Measurements from ENCODE around the gene KLHDC8A.

Gene KLHDC8A

DNA sequence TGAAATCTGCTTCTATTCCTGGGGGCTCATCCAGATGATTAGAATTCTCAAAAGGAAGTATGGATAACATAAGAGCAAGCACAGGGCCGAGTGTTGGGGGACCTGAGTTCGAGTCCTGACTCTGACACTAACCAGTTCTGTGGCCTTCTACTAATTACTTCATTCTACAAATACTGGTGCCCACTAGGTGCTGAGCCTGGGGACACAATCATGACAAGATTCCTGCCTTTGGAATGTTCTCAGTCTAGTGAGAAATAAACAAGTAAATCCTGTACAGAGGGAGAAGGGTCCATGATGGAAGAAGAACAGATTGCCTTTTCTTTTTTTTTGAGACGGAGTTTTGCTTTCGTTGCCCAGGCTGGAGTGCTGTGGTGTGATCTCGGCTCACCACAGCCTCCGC lies 32.9 kb downstream of the KLHDC8A start:
- in situ Hi-C loops (cut with HindIII; ENCODE audit: low sequenced_read_pairs) = no loop called here

DNA sequence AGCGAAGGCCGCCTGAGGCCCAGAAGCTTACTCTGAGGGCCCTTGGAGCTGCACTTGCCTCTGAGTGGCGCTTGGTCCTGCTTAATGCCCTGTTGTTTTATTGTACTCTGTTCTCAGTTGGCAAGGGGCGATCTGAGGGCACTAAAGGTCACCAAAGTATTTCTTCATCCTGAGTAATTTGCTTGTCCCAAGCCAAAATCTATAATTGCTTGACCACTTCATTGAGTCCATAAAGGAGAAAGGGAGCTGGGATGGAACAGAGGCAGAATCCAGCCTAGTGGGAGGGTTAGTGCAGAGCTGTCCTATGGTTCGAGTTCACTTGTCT lies 34.8 kb downstream of the KLHDC8A start:
- in situ Hi-C loops (cut with HindIII; ENCODE audit: low sequenced_read_pairs) = no loop called here

DNA sequence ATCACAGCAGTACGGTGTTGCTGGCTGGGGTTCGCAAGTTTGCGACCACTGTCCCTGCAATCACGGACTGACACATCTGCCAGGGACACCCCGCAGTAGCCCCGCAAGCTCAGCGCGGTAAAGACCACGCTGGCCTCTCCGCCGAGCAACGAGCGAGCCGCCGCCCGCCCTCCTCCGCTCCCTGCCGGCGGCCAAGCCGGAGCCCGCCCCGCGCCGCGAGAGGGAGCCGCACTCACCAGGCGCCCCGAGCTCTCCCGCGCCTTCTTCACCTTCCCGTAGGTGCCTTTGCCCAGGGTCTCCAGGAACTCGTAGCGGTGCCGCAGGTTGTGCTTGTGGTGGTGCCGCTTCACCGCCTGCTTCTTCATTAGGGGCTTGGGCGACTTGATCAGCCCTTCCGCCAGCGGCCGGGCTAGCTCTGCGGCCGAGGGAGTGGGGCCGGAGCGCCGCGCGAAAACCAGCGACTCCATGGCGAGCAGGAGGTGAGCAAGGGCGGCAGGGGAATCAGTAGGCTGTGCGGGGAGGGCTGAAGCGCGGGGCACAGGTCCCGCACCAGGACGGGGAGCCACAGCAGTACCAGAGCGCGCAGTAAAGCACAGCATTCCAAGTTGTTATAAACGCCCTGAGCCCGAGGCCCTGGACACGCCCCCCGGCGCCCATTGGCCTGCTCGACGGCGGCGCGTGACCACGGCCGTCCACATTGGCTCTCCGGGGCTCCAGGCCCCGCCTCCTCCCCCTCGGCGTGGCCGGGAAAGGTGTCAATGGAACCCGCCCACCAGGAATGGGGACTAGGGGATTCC lies 35.4 kb downstream of the KLHDC8A start, which contains the start of gene NUAK2:
TSS of gene NUAK2 (minus strand) at position 584 of the 797 bp plus-strand sequence. CDS start at position 467, 117 bp downstream.
- in situ Hi-C loops (cut with HindIII; ENCODE audit: low sequenced_read_pairs) = no loop called here

DNA sequence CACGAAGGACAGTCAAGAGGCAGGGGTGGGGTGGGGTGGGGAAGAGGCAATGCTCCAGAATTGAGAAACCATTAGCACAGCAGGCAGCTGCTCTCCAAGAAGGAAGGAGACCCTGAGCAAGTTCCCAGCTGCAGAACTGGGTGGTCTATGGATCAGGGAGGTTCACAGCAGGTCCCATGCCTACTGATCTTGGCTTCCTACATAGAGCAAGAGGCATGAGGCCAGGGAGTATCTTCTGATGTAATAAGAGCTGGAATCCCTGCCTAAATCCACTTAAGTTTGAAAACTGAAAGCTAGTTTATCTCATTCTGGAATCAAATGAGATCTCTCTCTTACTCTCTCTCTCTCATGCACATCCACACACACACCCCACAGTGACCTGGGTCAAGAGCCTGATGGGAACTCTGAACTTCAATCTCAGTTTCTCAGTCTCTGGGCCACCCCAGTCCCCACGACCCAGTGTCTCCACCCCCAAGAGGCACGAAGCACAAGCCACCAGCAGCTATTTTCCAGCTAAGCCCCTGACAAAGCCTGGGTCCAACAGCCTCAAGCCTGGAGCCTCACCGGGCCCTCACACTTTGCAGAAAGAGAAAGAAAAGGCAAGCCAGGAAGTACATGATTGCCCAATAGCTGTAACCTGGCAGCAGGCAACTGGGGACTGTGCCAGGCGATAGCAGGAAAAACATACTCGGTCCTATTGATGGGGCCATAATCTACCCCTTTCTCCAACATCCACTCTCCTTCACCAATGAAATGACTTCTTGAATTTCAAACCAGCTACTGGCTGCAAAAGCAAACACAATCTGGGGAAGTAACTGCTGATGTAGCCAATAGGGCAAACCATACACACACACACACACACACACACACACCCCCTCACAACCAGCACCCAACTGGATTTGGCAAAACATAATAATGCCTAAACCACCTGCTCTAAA lies 37.4 kb downstream of the KLHDC8A start:
- in situ Hi-C loops (cut with HindIII; ENCODE audit: low sequenced_read_pairs) = no loop called here

DNA sequence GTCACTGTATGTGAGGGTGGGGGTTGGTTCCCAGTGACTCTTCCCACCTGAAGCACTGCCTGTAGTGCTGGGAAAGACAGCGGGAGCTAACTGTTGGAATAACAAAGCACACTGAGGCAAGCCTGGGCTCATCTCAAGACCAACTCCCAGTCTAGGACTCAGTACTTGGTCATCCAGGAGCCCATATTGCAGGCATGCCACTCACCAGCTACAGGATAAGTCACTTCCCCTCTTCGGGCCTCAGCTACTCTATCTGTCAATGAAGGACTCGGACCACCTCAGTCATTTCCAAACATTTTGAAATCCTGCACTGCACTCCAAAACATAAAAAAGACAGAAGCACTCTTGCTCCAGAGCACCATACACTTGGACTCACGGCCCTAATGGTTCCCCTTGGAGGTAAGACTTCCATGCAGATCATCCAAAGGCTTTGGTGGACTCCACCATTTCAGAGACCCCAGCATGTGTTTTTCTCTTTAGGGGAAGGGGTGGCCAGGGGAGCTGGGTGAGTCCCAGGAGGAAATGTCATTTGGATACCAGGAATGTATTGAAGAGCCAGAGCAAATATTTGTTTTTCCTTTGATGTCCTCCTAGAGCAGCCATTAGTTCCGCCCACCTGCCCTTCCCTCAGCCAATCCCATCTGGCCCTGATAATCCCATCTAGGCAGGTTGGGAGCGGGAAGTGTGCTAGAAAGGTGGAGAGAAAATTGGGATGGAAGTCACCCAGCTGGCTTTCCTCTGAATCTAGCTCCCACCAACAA lies 38.3 kb downstream of the KLHDC8A start:
- in situ Hi-C loops (cut with HindIII; ENCODE audit: low sequenced_read_pairs) = no loop called here

DNA sequence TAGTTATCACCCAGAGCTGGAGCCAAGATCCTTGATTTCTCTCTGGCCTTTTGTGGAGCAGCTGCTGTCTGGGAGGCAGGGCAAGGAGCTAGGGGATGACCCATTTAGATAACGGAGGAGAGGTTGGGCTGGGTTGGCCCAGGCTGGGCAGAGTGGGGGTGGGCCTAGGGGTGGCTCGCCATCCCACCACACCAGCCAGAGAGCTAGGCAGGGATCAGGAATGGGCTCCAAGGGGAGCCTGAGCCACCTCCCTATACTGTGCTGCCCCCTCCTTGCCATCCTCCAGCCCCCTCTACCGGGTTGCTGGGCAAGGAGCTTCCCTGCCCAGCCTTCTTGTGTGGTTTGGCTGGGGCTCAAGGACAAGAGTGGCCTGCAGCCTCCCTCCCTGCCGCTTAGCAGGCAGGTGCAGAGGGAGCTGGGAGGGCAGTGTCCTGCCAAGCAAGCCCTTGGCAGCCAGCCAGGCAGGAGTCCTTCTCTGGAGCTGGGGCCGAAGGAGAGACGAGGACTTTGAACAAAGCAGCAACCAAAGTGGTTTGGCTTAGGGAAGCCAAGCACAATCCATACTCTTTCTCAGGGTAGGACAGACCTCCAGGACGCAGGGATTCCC lies 39.3 kb downstream of the KLHDC8A start:
- in situ Hi-C loops (cut with HindIII; ENCODE audit: low sequenced_read_pairs) = no loop called here

DNA sequence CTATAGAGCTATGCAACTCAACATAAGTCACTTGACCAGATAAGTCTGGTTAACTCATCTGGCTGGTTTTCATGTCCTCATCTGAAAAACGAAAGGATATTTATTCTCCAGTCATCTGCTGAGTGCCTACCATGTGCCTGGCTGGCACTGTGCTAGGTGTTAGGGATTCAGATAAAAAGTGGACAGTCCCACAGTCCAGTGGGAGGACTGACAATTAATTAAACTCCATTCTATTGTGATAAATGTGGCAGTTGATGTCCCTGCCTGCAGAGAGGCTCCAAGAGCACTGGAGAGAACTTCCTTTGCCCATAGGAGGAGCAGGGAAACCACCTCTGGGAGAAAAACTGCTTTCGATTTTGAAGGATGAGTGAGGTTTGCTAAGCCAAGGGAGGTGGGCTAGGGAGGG lies 40.6 kb downstream of the KLHDC8A start:
- in situ Hi-C loops (cut with HindIII; ENCODE audit: low sequenced_read_pairs) = no loop called here

DNA sequence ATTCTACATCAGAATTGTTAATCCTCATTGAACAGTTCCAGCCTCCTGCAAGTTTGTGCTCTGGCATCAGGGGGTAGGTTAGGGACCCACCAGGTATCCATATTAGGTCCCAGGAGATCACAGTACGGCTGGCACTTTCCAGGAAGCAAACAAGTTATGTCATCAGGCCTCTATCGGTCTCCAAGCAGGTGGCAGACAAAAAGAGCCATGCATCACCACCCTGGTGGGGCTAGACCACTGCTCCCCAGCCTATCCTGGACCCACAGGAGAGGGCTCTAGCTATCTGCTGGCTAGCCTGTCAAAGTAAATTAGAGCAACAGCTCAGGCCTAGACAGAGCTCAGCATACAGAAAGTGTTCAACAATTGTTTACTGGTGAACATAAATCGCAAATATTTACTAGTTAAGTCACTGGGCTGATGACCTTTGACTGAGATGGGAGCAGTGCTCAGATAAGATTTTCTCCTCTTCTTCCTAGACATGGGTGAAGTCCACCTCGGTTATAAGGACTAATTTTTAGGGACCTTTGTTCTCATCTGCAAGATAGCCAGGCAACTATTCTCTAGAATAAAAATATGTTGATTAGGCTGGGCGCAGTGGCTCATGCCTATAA lies 41.6 kb downstream of the KLHDC8A start:
- in situ Hi-C loops (cut with HindIII; ENCODE audit: low sequenced_read_pairs) = no loop called here

DNA sequence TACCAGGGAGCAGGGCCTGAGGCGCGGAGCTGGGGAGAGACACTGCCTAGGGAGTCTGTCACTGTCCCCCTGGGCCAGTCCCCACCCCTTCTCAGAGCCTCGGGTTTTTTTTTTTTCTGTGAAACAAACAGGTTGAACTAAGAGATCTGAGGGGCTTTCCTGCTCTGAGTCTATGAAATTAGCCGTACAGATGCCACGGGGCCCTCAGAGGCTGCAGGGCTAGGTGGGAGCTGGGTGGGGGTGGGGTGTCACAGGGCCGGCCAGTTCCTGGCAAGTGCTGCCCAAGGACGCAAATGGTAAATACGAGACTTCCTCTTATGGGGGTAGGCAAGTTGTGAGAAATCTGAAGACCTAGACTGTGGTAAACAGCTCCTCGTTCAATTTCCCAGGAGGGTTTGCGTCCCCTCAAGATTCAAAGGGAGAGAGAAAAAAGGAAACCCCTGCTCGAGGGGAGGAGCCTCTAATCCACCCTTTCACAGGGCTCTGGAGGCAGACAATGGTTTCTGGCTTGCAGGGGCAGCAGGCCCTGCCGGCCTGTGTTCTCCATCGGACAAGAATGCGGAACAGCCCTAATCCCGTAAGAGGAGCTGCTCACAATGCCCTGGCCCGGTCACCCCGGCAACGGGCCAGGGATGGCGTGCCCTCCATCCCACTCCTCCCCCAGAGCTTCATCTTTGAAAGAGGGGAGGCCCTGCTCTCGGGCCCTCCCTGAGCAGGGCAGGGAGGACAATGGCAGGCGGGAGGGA lies 43.0 kb downstream of the KLHDC8A start:
- in situ Hi-C loops (cut with HindIII; ENCODE audit: low sequenced_read_pairs) = no loop called here

DNA sequence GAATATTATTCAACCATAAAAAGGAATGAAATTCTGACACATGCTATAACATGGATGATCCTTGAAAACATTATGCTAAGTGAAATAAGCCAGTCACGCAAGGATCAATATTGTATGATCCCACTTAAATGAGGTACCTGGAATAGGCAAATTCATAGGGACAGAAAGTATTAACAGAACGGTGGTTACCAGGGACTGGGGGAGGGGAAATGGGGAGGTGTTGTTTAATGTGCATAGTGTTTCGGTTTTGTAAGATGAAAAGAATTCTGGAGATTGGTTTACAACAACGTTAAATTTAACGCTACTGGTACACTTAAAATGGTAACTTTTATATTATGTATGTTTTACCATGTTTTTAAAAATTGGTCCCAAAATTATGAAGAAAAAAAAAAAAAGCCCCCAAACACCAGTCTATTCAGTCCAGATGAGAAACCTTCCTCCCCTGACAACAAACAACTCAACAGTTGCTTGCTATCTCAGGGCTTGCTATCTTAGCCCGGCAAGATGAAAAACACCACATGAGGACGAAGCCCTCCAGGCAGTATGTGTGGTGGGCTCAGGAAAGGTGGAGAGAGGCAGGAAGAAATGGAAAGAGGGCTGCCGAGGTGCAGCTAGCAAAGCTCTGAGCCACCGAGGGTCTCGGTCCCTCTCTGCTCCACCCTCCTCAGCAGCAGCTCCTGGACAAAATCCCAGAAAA lies 43.7 kb downstream of the KLHDC8A start:
- in situ Hi-C loops (cut with HindIII; ENCODE audit: low sequenced_read_pairs) = no loop called here

DNA sequence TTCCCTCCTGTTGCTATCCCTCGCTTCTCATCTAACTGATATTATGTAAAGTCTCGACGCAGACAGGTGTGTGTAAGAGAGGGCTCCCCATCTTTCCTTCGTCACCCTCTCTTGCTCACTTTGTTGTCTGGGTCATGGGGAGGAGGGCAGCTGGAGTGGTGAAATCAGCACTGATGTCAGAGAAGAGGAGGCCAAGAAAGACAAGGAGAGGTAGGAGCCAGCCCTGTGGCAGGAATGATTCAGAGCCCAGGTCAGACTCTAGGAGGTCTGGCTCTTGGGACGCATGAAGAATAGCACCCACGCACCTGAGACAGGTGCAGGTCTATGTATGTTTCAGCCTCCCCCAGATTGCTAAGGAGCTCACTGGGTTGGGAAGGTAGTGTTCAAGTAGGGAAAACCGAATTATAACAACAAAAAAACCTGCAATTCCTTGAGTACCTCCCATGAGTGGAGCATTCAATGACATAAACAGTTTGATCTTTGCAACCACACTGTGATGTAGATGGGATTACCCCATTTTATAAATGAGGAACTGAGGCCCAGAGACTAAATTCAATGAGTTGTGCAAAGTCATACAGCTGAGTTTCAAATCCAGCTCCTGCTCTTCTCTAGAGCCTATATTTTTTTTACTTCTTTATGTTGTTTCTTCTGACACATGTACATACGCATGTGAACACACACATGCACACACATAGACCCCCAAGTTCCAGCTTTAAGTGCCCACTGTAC lies 45.6 kb downstream of the KLHDC8A start:
- in situ Hi-C loops (cut with HindIII; ENCODE audit: low sequenced_read_pairs) = no loop called here

DNA sequence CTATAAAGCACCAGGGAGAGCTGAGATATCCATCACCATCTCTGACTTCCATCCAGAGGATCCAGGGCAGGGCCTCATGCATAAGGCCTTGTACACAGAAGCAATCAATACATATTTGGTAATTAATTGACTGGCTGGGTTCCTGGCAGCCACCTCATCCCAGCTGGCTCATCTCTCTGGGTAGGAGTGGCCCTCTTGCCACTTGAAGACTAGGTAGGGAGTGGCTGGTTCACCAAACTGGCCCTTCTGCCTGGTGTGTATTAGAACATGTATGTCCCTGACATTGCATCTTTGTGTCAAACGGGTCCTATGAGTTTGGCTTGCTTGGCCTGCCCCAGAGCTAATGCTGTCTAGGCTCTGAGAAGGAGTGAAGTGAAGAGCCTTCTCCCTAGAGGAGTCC lies 47.0 kb downstream of the KLHDC8A start:
- in situ Hi-C loops (cut with HindIII; ENCODE audit: low sequenced_read_pairs) = no loop called here

DNA sequence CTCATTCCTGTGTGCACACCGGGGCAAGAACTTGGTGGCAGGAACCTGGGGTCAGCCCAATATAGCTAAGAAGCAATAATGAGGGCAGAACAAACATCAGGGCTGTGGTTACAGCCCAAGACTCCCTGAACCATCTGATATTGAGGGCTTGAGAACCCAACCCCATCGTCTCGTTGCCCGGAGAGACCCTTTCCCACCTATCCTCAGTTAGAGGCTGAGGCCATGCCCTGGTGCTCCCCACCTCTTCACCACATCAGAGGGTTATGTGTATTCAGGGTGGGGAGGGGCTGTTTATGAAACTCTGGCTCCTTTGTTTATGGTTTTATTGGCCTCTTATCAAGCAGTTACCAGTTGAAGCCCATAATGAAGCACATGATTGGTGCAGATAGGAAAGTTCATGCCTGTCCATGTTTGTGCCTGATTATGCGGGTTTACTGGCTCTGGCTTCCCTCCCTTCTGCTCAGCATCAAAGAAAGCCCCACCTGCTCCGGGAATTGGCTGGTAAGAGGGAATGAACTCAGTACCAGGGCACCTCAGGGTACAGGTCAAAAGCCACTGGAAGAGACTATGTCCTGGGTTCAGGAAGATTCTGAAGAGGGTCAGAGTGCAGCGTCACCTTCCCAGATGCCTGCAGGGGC lies 49.7 kb downstream of the KLHDC8A start:
- in situ Hi-C loops (cut with HindIII; ENCODE audit: low sequenced_read_pairs) = no loop called here

DNA sequence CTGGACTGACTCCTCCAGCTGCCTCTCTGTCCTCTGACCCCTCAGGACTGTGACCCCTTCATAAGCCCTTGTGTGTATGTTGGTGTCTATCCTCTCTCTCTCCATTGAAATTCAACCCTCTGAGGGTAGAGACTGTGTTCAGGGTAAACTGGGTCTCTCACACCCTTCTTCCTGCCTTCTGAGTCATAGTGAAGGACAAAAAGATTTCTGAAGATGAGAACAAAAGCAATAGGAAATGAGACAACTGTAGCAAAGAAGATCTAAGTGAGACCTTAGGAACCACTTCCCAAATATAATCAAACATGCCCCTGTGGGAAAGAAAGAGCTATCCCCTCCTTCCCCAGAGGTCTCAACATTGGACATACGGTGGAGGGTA lies 52.0 kb downstream of the KLHDC8A start:
- in situ Hi-C loops (cut with HindIII; ENCODE audit: low sequenced_read_pairs) = no loop called here

DNA sequence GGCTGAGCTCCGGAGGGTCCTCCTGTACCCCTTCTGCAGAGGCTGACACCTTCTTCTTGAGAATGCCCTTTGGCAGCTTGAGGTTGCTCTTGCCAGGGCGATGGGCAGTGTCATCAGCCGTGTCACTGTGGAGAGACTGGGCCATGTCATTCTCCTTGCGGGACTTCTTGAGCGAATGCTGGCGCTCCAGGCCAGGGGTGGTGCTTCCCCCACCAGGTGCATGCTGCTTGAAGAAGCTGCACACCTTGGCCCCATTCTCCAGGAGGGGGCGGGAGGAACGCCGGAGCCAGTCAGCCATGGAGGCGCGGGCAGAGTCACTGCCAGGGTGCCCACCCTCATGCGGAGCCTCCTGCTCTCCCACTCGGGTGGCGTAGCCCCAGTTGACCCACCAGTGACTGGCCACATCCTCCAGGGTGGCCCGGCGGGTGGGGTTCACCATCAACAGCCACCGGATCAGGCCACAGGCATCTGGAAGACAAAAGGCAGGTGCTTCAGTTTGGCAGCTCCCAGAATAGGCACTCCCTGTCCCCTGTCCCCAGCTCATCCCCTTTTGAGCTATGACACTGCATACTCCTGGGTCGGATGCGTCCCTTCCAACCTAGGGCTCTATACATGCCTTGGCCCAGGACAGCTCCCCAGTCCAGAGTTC lies 52.6 kb downstream of the KLHDC8A start:
- in situ Hi-C loops (cut with HindIII; ENCODE audit: low sequenced_read_pairs) = no loop called here

DNA sequence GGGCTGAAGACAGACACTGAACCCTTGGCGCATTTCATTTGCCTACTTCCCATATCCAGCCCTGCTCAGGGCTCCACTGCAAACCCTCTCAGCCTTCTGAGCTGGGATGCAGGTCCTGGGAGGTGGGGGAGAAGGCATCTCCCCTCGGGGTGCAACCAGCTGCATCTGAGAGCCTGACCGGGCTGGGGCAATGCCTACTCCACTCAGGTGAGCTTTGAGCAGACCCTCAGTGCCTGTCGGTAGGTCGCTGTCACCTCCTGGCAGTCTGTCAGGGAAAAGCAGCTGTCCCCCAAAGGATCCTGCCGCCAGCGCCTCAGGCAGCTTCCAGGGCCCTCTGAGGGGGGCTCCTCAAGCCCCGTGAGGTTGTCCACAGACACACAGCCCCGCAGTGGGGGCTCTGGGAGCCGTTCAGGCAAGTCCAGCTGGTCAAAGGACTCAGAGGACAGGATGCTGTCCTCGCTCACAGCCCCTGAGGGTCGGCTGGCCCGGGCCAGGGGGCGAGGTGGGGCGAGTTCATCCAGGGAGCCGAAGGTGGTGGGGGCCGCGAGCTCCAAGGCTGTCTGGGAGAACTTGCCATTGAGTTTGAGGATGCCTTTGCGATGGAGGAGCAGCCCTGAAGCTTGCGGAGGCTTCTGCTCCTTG lies 53.4 kb downstream of the KLHDC8A start:
- in situ Hi-C loops (cut with HindIII; ENCODE audit: low sequenced_read_pairs) = no loop called here
